Measurements from ENCODE around the gene EPB41L4A.

GRCh38 chr5:112263469-112263868, 155.6 kb downstream of the EPB41L4A start:
- TF ChIP-seq, protein P1, sequence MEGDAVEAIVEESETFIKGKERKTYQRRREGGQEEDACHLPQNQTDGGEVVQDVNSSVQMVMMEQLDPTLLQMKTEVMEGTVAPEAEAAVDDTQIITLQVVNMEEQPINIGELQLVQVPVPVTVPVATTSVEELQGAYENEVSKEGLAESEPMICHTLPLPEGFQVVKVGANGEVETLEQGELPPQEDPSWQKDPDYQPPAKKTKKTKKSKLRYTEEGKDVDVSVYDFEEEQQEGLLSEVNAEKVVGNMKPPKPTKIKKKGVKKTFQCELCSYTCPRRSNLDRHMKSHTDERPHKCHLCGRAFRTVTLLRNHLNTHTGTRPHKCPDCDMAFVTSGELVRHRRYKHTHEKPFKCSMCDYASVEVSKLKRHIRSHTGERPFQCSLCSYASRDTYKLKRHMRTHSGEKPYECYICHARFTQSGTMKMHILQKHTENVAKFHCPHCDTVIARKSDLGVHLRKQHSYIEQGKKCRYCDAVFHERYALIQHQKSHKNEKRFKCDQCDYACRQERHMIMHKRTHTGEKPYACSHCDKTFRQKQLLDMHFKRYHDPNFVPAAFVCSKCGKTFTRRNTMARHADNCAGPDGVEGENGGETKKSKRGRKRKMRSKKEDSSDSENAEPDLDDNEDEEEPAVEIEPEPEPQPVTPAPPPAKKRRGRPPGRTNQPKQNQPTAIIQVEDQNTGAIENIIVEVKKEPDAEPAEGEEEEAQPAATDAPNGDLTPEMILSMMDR (conservative IDR thresholded peaks at IDR 0.05 in 1 of 2, IDR thresholded peaks at IDR 0.05 in 1 of 2; ENCODE audit: low read depth in 1 of 2, low read length in 2 of 2), result no peak
- no peak for TF ChIP-seq EZH2 (IDR thresholded peaks at IDR 0.05; ENCODE audit: low read length, missing control alignments)

Data from fibroblast of lung (primary cell).